ENCODE measurements around the gene DPEP2NB. TPM values are rescaled to one million over a fixed set of nuclear protein-coding genes. Genes with fewer than 3 reads are reported as not detected.

The DPEP2NB gene
- total RNA-seq, 1 experiment from 2014 or later = not detected

- TF ChIP-seq CBX3 (IDR thresholded peaks at IDR 0.05; ENCODE audit: low read depth) (no peak), FOSL1 (IDR thresholded peaks at IDR 0.05; ENCODE audit: low read depth) (no peak), SP1 (IDR thresholded peaks at IDR 0.05; ENCODE audit: low read depth) (no peak), JUND (IDR thresholded peaks at IDR 0.05) (no peak), MAX (IDR thresholded peaks at IDR 0.05) (no peak), RAD21 (IDR thresholded peaks at IDR 0.05; ENCODE audit: low read depth) (no peak), REST (IDR thresholded peaks at IDR 0.05; ENCODE audit: low read depth) (no peak), EZH2phosphoT487 (IDR thresholded peaks at IDR 0.05; ENCODE audit: borderline replicate concordance) (no peak)
- Histone ChIP-seq H3K79me2 (ENCODE audit: insufficient read depth, low read length) (no peaks in the 10 kb centered on the region), H3K27ac (ENCODE audit: low read depth, low read length) (no peak overlapping the region), H3K9me2 (ENCODE audit: insufficient read depth) (no peaks in the 10 kb centered on the region), H3K9me3 (ENCODE audit: control insufficient read depth in 1 of 2, insufficient read depth in 1 of 2, low read depth in 1 of 2, low read length in 2 of 2) (no peaks in the 10 kb centered on the region), H3K4me1 (ENCODE audit: control insufficient read depth in 1 of 2, insufficient read depth in 2 of 2, low read length in 2 of 2) (peaks cover 5 to 20% of the 10 kb centered on the region in 2 experiments; a peak in 3 of 4 replicates), H3K27me3 (ENCODE audit: insufficient read depth, low read length) (no peaks in the 10 kb centered on the region), H3K9ac (ENCODE audit: low read length) (no peak overlapping the region), H3K36me3 (ENCODE audit: control insufficient read depth in 1 of 2, insufficient read depth in 2 of 2, low read length in 2 of 2) (no peaks in the 10 kb centered on the region), H3K4me3 (replicated peaks in 1 of 2; ENCODE audit: low read depth in 1 of 2, low read length in 2 of 2) (no peak overlapping the region), H4K20me1 (ENCODE audit: insufficient read depth) (no peaks in the 10 kb centered on the region), H3K4me2 (ENCODE audit: low read length) (no peak overlapping the region), H2AFZ (ENCODE audit: low read depth, low read length, poor library complexity, severe bottlenecking) (no peak overlapping the region)
- CTCF ChIA-PET = no interaction called here
- DNase-seq (ENCODE audit: low read depth, low spot score) = no peak
- intact Hi-C loops (cut with micrococcal nuclease) = no loop called here
- no TSS peak for BruUV-seq (replicated peaks)
- POLR2A ChIA-PET = no interaction called here
- RAD21 ChIA-PET (ENCODE audit: low non-redundant PET in 1 of 2, low total read pairs in 2 of 2, uncharacterized antibody in 2 of 2, unreplicated experiment in 2 of 2) = no interaction called here
- ATAC-seq = no peak
These were observed 19.0 kb downstream of the DPEP2NB start for GRCh38 chr16:67996666-67997065.

Data from HCT116 (cell line).